Esophagus (tissue), 2 donors: ENCODE data around the gene ADGRD1. TPM values are rescaled to one million over a fixed set of nuclear protein-coding genes. Genes with fewer than 3 reads are reported as not detected.

Experiments used
- H3K27ac ChIP-seq, 2 donors: one replicate each; pipeline ENCODE4 v1.5.1; 2013; ENCODE audit warnings: low read depth in 2 of 2, mild to moderate bottlenecking in 2 of 2, inconsistent platforms in 1 of 2, low read length in 1 of 2, moderate library complexity in 1 of 2
- H3K27me3 ChIP-seq, 2 donors: one replicate each; pipeline ENCODE4 v1.6.1; 2013; ENCODE audit warnings: low read length in 2 of 2, control low read depth in 1 of 2, mild to moderate bottlenecking in 1 of 2; ENCODE audit not compliant: insufficient read depth in 2 of 2, control insufficient read depth in 1 of 2
- H3K36me3 ChIP-seq, 2 donors: one replicate each; pipeline ENCODE4 v1.6.1; 2013; ENCODE audit warnings: low read length in 1 of 2; ENCODE audit not compliant: control insufficient read depth in 2 of 2, insufficient read depth in 2 of 2
- H3K4me1 ChIP-seq, 2 donors: one replicate each; pipeline ENCODE4 v1.6.1; 2013; ENCODE audit warnings: low read length in 1 of 2; ENCODE audit not compliant: control insufficient read depth in 2 of 2, insufficient read depth in 2 of 2
- H3K4me3 ChIP-seq, 2 donors: one replicate each; pipeline ENCODE4 v1.5.1; 2013; ENCODE audit warnings: low read length in 2 of 2, mild to moderate bottlenecking in 2 of 2, low read depth in 1 of 2, moderate library complexity in 1 of 2
- H3K9me3 ChIP-seq, 2 donors: one replicate each; pipeline ENCODE4 v1.6.1; 2013; ENCODE audit warnings: mild to moderate bottlenecking in 2 of 2, low read depth in 1 of 2, low read length in 1 of 2, moderate library complexity in 1 of 2; ENCODE audit not compliant: control insufficient read depth in 2 of 2, insufficient read depth in 1 of 2
- WGBS, 2 donors: extraction: QIAGEN DNeasy Blood & Tissue Kit; methylation state at CpG; one replicate each; pipeline ENCODE4 v1.1.7; 2013; 5-methylcytosine and 5-hydroxymethylcytosine counted together
- polyA plus RNA-seq, 2 donors: library from polyadenylated mRNA; stranded (reverse); fragments of 200-250 nt; gene quantifications; one replicate each; pipeline ENCODE4 v1.2.3, GENCODE V29; 2013
- donor health status: healthy with polysubstance abuse.
- donor health status: Bipolar disorder and iron deficiency.

Gene ADGRD1
- polyA plus RNA-seq, 2 donors = 2.1 to 2.9 TPM

- Histone ChIP-seq H3K9me3 (no peaks in the 10 kb centered on the region), H3K36me3 (no peaks in the 10 kb centered on the region), H3K4me3 (no peak overlapping the region), H3K4me1 (no peaks in the 10 kb centered on the region), H3K27ac (no peak overlapping the region), H3K27me3 (no peaks in the 10 kb centered on the region)
- WGBS, 2 donors = 89 to 91% methylated on average over 16 of the region's 16 CpGs
These were observed 46.3 kb downstream of the ADGRD1 start for GRCh38 chr12:131000000-131000486.

DNA sequence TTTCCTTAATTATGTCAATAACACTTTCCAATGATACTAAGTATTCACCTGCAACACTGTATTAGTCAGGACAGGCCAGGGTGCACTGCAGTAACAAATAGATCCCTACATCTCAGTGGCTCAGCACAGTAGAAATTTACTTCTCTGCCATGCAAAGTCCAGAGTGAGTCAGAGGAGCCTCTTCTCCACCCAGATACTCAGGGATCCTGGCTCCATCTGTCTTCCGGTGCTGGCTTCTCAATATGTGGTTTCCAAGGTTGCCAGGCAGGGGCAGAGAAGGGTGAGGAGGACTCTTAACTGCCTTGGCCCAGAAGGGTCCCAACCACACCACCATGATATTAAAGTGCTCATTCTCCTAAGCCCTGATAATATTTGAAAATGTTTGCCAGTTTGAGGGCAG is 47.8 kb downstream of the ADGRD1 start:
- Histone ChIP-seq H3K4me1 (no peaks in the 10 kb centered on the region), H3K27ac (no peak overlapping the region), H3K4me3 (no peak overlapping the region), H3K9me3 (no peaks in the 10 kb centered on the region), H3K36me3 (no peaks in the 10 kb centered on the region), H3K27me3 (no peaks in the 10 kb centered on the region)
- WGBS, 2 donors = 89 to 94% methylated on average over 1 of the region's 1 CpG

- Histone ChIP-seq H3K9me3 (no peaks in the 10 kb centered on the region), H3K27ac (no peak overlapping the region), H3K4me3 (no peak overlapping the region), H3K36me3 (no peaks in the 10 kb centered on the region), H3K4me1 (no peaks in the 10 kb centered on the region), H3K27me3 (no peaks in the 10 kb centered on the region)
- WGBS, 2 donors = 64 to 78% methylated on average over 2 of the region's 2 CpGs
These were observed 48.5 kb downstream of the ADGRD1 start for GRCh38 chr12:131002216-131002631.

- no peaks in the 10 kb centered on the region for H3K4me1 ChIP-seq
- H3K27me3 ChIP-seq = no peaks in the 10 kb centered on the region
- H3K36me3 ChIP-seq = no peaks in the 10 kb centered on the region
- H3K9me3 ChIP-seq = no peaks in the 10 kb centered on the region
- H3K27ac ChIP-seq = no peak overlapping the region
- no peak overlapping the region for H3K4me3 ChIP-seq
- WGBS, 2 donors = 80 to 86% methylated on average over 17 to 18 of the region's 18 CpGs
These were observed 49.5 kb downstream of the ADGRD1 start for GRCh38 chr12:131003036-131003715.

DNA sequence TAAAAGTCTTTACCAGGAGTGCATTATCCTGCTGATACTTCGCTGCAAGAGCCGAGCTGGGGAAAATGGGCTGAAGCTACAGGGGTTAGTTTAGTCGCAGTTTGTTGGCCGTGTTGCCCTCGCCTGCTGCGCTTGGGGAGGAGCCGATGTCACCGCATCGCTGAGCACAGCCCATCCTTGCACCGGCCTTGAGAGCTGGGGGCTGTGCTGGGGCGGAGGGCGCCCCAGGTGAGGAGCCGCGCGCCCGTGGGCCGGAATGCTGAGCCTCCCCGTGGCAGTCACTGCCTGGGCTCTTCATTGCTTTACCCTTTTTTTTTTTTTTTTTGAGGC is 50.0 kb downstream of the ADGRD1 start:
- no peaks in the 10 kb centered on the region for H3K36me3 ChIP-seq
- H3K27me3 ChIP-seq = no peaks in the 10 kb centered on the region
- no peak overlapping the region for H3K27ac ChIP-seq
- no peak overlapping the region for H3K4me3 ChIP-seq
- no peaks in the 10 kb centered on the region for H3K4me1 ChIP-seq
- no peaks in the 10 kb centered on the region for H3K9me3 ChIP-seq
- WGBS, 2 donors = 76 to 82% methylated on average over 18 of the region's 18 CpGs

DNA sequence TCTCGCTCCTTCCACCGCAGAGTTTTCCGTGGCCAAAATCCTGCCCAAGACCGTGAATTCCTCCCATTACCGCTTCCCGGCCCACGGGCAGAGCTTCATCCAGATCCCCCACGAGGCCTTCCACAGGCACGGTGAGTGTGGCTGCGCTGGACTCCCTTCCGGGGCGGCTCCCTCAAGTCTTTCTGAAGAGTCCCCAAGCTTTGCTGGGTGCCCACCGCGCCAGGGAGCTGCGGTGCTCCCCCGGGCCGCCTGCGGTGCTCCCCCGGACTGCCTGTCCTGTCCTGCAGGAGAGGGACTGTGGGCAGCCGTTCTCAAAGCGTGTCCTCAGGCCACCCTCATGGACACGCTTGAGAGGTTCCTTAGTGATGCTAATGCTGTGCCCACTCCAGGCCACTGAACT is 50.5 kb downstream of the ADGRD1 start:
- H3K27ac ChIP-seq = no peak overlapping the region
- no peaks in the 10 kb centered on the region for H3K36me3 ChIP-seq
- no peak overlapping the region for H3K4me3 ChIP-seq
- no peaks in the 10 kb centered on the region for H3K4me1 ChIP-seq
- H3K27me3 ChIP-seq = no peaks in the 10 kb centered on the region
- no peaks in the 10 kb centered on the region for H3K9me3 ChIP-seq
- 87 to 88% methylated on average over 22 of the region's 22 CpGs for WGBS, 2 donors

DNA sequence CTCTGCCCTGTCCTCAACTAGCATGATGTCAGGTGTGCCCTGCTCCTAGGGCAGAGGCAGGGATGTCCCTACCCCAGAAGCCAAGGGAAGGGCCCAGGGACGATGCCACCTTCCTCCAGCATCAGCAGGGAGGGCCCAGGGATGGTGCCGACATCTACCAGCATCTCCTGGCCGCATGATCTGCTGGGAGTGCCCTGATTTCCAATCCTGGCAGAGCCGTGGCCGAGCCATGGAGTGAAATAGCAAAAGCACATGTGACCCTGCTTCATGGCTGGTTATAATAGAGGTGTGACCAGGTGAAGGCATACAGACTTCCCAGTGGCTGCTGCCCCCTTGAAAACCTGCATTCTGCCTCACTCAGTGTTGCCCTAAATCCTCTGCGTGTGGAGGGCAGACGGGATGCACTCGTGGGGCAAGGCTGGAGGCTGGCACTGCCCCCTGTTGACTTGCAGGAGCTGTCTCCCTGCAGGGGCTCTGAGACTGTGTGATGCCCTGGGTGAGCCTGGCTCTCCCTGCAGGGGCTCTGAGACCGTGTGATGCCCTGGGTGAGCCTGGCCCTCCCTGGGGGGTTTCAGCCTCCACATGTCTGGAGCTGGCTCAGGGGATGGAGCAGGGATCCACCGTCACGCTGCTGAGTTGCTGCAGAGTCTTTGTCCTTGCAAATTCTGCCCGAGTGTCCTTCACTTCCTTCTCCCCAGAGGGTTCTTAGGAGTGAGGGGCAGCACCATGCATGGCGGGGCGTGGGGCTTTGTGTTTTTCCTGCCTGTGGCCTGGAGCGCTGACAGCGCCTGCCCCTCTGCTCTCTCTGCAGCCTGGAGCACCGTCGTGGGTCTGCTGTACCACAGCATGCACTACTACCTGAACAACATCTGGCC is 51.7 kb downstream of the ADGRD1 start:
- H3K27me3 ChIP-seq = no peaks in the 10 kb centered on the region
- H3K36me3 ChIP-seq = no peaks in the 10 kb centered on the region
- no peaks in the 10 kb centered on the region for H3K9me3 ChIP-seq
- no peak overlapping the region for H3K4me3 ChIP-seq
- H3K4me1 ChIP-seq = no peaks in the 10 kb centered on the region
- WGBS, 2 donors = 76 to 81% methylated on average over 18 of the region's 18 CpGs
- no peak overlapping the region for H3K27ac ChIP-seq

DNA sequence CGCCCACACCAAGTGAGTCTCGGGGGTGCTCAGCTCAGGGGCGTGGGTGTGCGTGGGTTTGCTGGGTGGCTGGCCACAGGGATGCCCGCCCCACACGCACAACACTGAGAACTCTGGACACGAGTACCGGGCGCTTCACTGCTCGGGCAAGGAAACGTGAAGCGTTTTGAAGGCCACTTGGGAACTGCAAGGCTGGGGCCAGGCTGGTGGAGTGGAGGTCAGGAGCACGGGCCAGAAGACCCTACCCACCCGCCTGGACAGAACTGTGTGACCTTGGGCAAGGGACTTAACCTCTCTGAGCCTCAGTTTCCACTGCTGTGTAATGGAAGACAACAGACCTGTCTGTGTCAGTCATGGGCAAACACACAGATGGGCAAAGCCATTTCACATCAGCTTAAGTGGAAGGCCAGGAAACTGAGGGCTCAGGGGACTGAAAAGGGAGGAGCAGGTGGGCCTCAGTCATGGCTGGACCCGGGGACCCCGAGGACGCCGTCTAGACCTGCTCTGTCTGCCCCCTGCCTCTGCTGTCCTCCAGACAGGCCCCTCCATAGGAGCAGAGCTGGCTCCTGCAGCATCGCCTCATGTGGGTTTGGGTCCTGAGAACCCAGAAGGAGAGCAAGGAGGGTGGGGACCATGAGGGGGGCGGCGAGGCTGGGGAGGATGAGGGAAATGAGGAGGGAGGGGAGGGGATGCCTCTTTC is 52.5 kb downstream of the ADGRD1 start:
- H3K4me3 ChIP-seq = no peak overlapping the region
- no peak overlapping the region for H3K27ac ChIP-seq
- 79 to 82% methylated on average over 21 of the region's 21 CpGs for WGBS, 2 donors
- H3K9me3 ChIP-seq = no peaks in the 10 kb centered on the region
- no peaks in the 10 kb centered on the region for H3K36me3 ChIP-seq
- no peaks in the 10 kb centered on the region for H3K4me1 ChIP-seq
- H3K27me3 ChIP-seq = no peaks in the 10 kb centered on the region

- Histone ChIP-seq H3K9me3 (no peaks in the 10 kb centered on the region), H3K27me3 (no peaks in the 10 kb centered on the region), H3K27ac (no peak overlapping the region), H3K4me1 (no peaks in the 10 kb centered on the region), H3K36me3 (no peaks in the 10 kb centered on the region), H3K4me3 (no peak overlapping the region)
- 48 to 56% methylated on average over 20 of the region's 20 CpGs for WGBS, 2 donors
These were observed 53.5 kb downstream of the ADGRD1 start for GRCh38 chr12:131007031-131007739.
